EL (cell line): Measurements from ENCODE around the gene HSPA4L.

Experiments
- DNase-seq: peaks from one replicate; pipeline ENCODE4 v3.0.0-alpha.2; 2016

HSPA4L gene

DNA sequence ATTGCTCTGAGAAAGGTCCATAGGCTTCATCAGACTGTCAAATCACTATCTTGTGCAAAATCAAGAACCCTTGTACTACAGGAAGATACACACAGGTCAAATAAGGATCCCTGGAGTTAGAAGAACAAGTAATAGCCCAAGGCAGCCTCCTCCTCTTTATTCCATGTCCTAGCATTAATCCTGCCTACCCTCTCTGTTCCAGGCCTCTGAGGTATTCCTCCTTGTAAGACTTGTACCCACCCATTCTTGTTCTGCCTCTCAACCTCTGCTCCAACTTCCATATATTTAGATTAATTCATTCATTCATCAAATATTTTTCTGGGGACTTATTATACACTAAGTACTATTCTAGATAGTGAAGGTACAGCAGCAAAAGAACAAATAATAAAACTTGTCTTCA, 88.2 kb downstream of the HSPA4L start:
- no peak for DNase-seq

- DNase-seq = peak; percentile 88
Observed at GRCh38 chr4:127870688-127871087, 88.6 kb downstream of the HSPA4L start.

DNA sequence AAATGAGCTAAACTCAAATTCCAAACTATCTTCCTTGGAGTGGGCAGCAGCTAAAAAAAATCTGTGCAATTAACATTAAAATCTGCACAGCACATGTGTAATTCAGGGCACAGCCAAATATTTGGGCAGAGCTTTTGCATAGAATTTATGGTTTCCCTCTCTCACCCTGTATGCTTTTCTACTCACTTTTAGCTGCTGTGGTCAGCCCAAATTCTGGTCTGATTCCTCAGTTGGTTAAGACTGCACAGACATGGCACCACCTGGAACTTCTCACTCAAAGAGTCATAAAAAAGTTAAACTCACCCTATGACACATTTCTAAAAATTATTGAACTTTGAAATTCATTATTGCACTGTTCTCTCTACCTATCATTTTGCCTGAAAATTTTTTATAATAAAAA, 93.7 kb downstream of the HSPA4L start:
- DNase-seq = no peak

- peak; percentile 96 for DNase-seq
Observed at GRCh38 chr4:127880763-127881562, 98.8 kb downstream of the HSPA4L start, which contains the start of gene PLK4. Gene PLK4 (plus strand): TSS chr4:127880893. CDS start chr4:127881135, 242 bp downstream.

DNA sequence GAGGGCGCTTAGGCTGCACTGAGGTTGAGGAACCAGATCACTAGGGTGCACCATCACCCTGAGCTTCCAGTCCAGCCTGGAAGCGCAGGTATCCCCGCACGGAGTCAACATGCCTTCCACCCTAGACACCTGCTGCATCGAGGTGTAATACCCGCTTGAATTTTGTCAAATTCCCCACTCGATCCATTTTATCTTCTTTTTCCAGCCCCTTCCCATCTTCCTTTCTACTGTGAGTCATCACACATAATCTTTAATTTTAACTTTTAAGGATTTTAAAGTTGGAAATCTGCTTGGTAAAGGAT, 99.4 kb downstream of the HSPA4L start:
- DNase-seq = no peak

- DNase-seq = no peak
Observed at GRCh38 chr4:127888559-127888958, 106.4 kb downstream of the HSPA4L start.

- peak; percentile 16 for DNase-seq
Observed at GRCh38 chr4:127889903-127890302, 107.8 kb downstream of the HSPA4L start.
